ENCODE measurements around the gene HLA-DRB5.

DNA sequence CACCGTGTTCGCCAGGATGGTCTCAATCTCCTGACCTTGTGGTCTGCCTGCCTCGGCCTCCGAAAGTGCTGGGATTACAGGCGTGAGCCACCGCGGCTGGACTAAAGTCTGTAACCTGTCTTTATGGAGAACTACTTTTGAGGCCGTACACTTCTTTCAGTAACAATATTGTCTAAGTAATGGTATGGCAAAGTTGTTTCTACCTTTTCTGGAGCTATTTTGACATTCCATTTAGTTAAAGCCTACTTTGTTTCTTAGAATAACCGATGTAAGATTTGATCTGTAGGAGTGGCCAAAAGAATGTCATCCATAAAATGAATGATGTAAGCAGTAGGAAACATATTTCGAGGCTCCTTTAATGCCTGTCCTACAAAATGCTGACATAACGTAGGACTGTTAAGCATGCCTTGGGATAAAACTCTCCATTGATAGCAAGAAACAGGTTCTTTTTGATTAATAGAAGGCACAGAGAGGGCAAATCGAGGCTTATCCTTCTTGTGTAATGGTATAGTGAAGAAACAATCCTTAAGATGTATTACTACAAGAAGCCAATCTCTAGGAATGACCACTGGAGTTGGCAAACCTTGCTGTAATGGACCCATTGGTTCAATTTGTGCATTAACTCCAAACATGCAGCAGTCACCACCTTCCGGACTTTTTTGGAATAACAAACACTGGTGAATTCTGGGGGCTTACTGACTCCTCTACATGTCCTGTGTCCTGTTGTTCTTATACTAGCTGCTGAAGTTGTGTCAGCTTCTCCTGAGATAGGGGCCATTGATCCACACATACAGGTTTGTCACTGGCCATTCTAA, 54.5 kb downstream of the HLA-DRB5 start:
- TF ChIP-seq, protein P1, sequence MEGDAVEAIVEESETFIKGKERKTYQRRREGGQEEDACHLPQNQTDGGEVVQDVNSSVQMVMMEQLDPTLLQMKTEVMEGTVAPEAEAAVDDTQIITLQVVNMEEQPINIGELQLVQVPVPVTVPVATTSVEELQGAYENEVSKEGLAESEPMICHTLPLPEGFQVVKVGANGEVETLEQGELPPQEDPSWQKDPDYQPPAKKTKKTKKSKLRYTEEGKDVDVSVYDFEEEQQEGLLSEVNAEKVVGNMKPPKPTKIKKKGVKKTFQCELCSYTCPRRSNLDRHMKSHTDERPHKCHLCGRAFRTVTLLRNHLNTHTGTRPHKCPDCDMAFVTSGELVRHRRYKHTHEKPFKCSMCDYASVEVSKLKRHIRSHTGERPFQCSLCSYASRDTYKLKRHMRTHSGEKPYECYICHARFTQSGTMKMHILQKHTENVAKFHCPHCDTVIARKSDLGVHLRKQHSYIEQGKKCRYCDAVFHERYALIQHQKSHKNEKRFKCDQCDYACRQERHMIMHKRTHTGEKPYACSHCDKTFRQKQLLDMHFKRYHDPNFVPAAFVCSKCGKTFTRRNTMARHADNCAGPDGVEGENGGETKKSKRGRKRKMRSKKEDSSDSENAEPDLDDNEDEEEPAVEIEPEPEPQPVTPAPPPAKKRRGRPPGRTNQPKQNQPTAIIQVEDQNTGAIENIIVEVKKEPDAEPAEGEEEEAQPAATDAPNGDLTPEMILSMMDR (IDR thresholded peaks at IDR 0.05), result no peak
- TF ChIP-seq POLR2A (IDR thresholded peaks at IDR 0.05), result no peak

Measured in testis (tissue), 2 donors.